ENCODE measurements around the gene EFR3B. TPM values are rescaled to one million over a fixed set of nuclear protein-coding genes. Genes with fewer than 3 reads are reported as not detected.
A peak's percentile ranks its signal among the peaks of the same experiment; 100 is the strongest.

EFR3B gene
- total RNA-seq, 3 donors from 2014 or later = 1.0 to 2.8 (median 1.9) TPM

- Histone ChIP-seq H3K36me3 (ENCODE audit: low read depth) (no peaks in the 10 kb centered on the region), H3K4me3 (no peak within 1 kb of the TSS), H3K4me1 (ENCODE audit: low read depth) (peaks cover 9% of the 10 kb centered on the region), H3K9me3 (no peaks in the 10 kb centered on the region)
- DNase-seq = peak in 1 of 3 donors; percentile 31
- intact Hi-C loops (cut with DNase I, micrococcal nuclease) = no loop called here
- peak; percentile 49 for ATAC-seq
- TF ChIP-seq CTCF (IDR thresholded peaks at IDR 0.05) = no peak
These were observed 126.6 kb downstream of the EFR3B start, which contains the start of gene POMC for GRCh38 chr2:25168256-25169072. Gene POMC (minus strand): TSS chr2:25168580. CDS start chr2:25164772, 3,808 bp downstream.

- intact Hi-C loops (cut with DNase I, micrococcal nuclease) = no loop called here
- H3K9me3 ChIP-seq = no peaks in the 10 kb centered on the region
- H3K36me3 ChIP-seq (ENCODE audit: low read depth) = no peaks in the 10 kb centered on the region
- no peak overlapping the region for H3K4me3 ChIP-seq
- TF ChIP-seq CTCF (IDR thresholded peaks at IDR 0.05) = no peak
- peaks cover 9% of the 10 kb centered on the region for H3K4me1 ChIP-seq (ENCODE audit: low read depth)
- ATAC-seq (no peak), DNase-seq (no peak)
These were observed 127.2 kb downstream of the EFR3B start for GRCh38 chr2:25169073-25169470.

- H3K36me3 ChIP-seq (ENCODE audit: low read depth) = no peaks in the 10 kb centered on the region
- H3K4me3 ChIP-seq = no peak overlapping the region
- TF ChIP-seq CTCF (IDR thresholded peaks at IDR 0.05) = no peak
- ATAC-seq = no peak
- no peak for DNase-seq
- H3K9me3 ChIP-seq = no peaks in the 10 kb centered on the region
- H3K4me1 ChIP-seq (ENCODE audit: low read depth) = peaks cover 9% of the 10 kb centered on the region
- intact Hi-C loops (cut with DNase I, micrococcal nuclease) = no loop called here
These were observed 129.0 kb downstream of the EFR3B start for GRCh38 chr2:25170888-25171287.

- Histone ChIP-seq H3K36me3 (ENCODE audit: low read depth) (no peaks in the 10 kb centered on the region), H3K9me3 (no peaks in the 10 kb centered on the region), H3K4me1 (ENCODE audit: low read depth) (peaks cover 1% of the 10 kb centered on the region), H3K4me3 (no peak overlapping the region)
- no peak for DNase-seq
- ATAC-seq = no peak
- intact Hi-C loops (cut with DNase I, micrococcal nuclease) = no loop called here
- TF ChIP-seq CTCF (IDR thresholded peaks at IDR 0.05) = no peak
These were observed 131.8 kb downstream of the EFR3B start for GRCh38 chr2:25173719-25174118.

GRCh38 chr2:25174192-25174861 lies 132.5 kb downstream of the EFR3B start:
- H3K4me1 ChIP-seq (ENCODE audit: low read depth) = no peaks in the 10 kb centered on the region
- no peak for TF ChIP-seq CTCF (IDR thresholded peaks at IDR 0.05)
- intact Hi-C loops (cut with DNase I, micrococcal nuclease) = no loop called here
- ATAC-seq (no peak), DNase-seq (no peak)
- no peak overlapping the region for H3K4me3 ChIP-seq
- H3K9me3 ChIP-seq = no peaks in the 10 kb centered on the region
- H3K36me3 ChIP-seq (ENCODE audit: low read depth) = no peaks in the 10 kb centered on the region

Measured in mucosa of descending colon (tissue), 3 donors.